HG03139 (cell line): ENCODE measurements around the gene ACTN1.
"Not testable (repeated sequence)": the region's sequence is repeated elsewhere in the genome, so short reads cannot be mapped to it uniquely, and the experiment has no call there.

ENCODE experiments used
- ATAC-seq: cut with Tn5 transposase; IDR thresholded peaks from one replicate; pipeline ENCODE4 v1.9.1; 2021; ENCODE audit not compliant: unreplicated experiment

Gene ACTN1

GRCh38 chr14:68866991-68867533 lies 112.0 kb downstream of the ACTN1 start:
- ATAC-seq: no peak

GRCh38 chr14:68865542-68865941 lies 113.6 kb downstream of the ACTN1 start:
- no peak for ATAC-seq

- no peak for ATAC-seq
These were observed 114.7 kb downstream of the ACTN1 start for GRCh38 chr14:68864361-68864750.

- no peak for ATAC-seq
These were observed 115.3 kb downstream of the ACTN1 start for GRCh38 chr14:68863610-68864360.

- ATAC-seq: no peak
These were observed 116.0 kb downstream of the ACTN1 start for GRCh38 chr14:68862954-68863594.

- ATAC-seq: no peak
These were observed 118.3 kb downstream of the ACTN1 start for GRCh38 chr14:68860771-68861170.

GRCh38 chr14:68857516-68858070 lies 121.5 kb downstream of the ACTN1 start:
- ATAC-seq: no peak

GRCh38 chr14:68856572-68856971 lies 122.5 kb downstream of the ACTN1 start:
- ATAC-seq: no peak

- no peak for ATAC-seq
These were observed 124.7 kb downstream of the ACTN1 start for GRCh38 chr14:68854421-68854820.

GRCh38 chr14:68853749-68854148 lies 125.4 kb downstream of the ACTN1 start:
- no peak for ATAC-seq

- ATAC-seq: not testable (repeated sequence)
These were observed 126.6 kb downstream of the ACTN1 start for GRCh38 chr14:68852493-68852892.

- ATAC-seq: no peak
These were observed 128.0 kb downstream of the ACTN1 start for GRCh38 chr14:68851078-68851477.

GRCh38 chr14:68849416-68849815 lies 129.7 kb downstream of the ACTN1 start:
- no peak for ATAC-seq

GRCh38 chr14:68848253-68848652 lies 130.8 kb downstream of the ACTN1 start:
- no peak for ATAC-seq

- ATAC-seq: not testable (repeated sequence)
These were observed 131.5 kb downstream of the ACTN1 start for GRCh38 chr14:68847640-68848039.

GRCh38 chr14:68846466-68846865 lies 132.6 kb downstream of the ACTN1 start:
- ATAC-seq: no peak

- no peak for ATAC-seq
These were observed 134.9 kb downstream of the ACTN1 start for GRCh38 chr14:68844210-68844545.

- ATAC-seq: no peak
These were observed 135.5 kb downstream of the ACTN1 start for GRCh38 chr14:68843471-68844209.

GRCh38 chr14:68842298-68842697 lies 136.8 kb downstream of the ACTN1 start:
- no peak for ATAC-seq

GRCh38 chr14:68841016-68841809 lies 137.9 kb downstream of the ACTN1 start:
- ATAC-seq: no peak

- ATAC-seq: no peak
These were observed 138.6 kb downstream of the ACTN1 start for GRCh38 chr14:68840454-68840853.
